ENCODE data around the gene RCSD1. TPM values are rescaled to one million over a fixed set of nuclear protein-coding genes. Genes with fewer than 3 reads are reported as not detected.

RCSD1 gene
- total and polyA plus RNA-seq, 10 of the 15 experiments (the other 5 are each of a cell fraction or from before 2014, with no cell fraction given): 11.4 to 78.3 (median 71.6) TPM

DNA sequence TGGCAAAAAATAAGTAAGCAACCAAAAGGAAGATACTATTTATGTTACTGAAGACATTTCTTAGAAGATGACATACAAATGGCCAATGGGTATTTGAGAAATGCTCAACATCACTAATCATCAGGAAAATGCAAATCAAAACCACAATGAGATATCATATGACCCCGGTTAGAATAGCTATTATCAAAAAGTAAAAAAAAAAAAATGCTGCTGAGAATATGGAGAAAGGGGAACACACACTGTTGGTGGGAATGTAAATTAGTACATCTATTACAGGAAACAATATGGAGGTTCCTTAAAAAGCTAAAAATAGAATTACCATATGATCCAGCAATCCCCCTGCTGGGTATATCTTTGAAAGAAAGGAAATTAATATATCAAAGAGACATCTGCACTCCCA, 42.2 kb upstream of the RCSD1 start:
- ChIA-PET POLR2A (no interaction called here), RAD21 (ENCODE audit: unreplicated experiment) (interaction anchor here (0.7 kb wide), 1 partner anchor 42 kb away, joined by 3 read pairs; no protein-coding TSS in a partner anchor), CTCF (interaction anchor here (1.2 to 1.6 kb wide), 2 partner anchors 12 to 29 kb away, joined by 3 to 5 read pairs; no protein-coding TSS in a partner anchor), SMC1A (ENCODE audit: uncharacterized antibody, unreplicated experiment) (interaction anchor here (0.7 to 1.2 kb wide), 3 partner anchors 100 to 396 kb away, joined by 3 to 5 read pairs (median 3); no protein-coding TSS in a partner anchor)
- Histone ChIP-seq H3K4me2 (ENCODE audit: control insufficient read depth, insufficient read depth) (no peak overlapping the region), H3K9me3 (replicated peaks; ENCODE audit: control insufficient read depth, insufficient read depth, low read length) (no peaks in the 10 kb centered on the region), H3K36me3 (ENCODE audit: control insufficient read depth in 2 of 2, insufficient read depth in 2 of 2, low read length in 1 of 2) (no peaks in the 10 kb centered on the region), H3K4me3 (no peak overlapping the region), H3K79me2 (ENCODE audit: control insufficient read depth, insufficient read depth, low read length) (no peaks in the 10 kb centered on the region), H4K20me1 (ENCODE audit: control insufficient read depth, insufficient read depth) (no peaks in the 10 kb centered on the region), H3K4me1 (ENCODE audit: control insufficient read depth, insufficient read depth, low read length) (no peaks in the 10 kb centered on the region), H3K9ac (ENCODE audit: control insufficient read depth, insufficient read depth, low read length) (no peak overlapping the region), H3K27ac (ENCODE audit: control insufficient read depth, insufficient read depth) (no peak overlapping the region), H2AFZ (ENCODE audit: control insufficient read depth, low read depth, low read length) (no peak overlapping the region), H3K27me3 (replicated peaks in 1 of 2; ENCODE audit: control insufficient read depth in 2 of 2, insufficient read depth in 2 of 2, low read length in 1 of 2) (no peaks in the 10 kb centered on the region)
- 0% methylated on average over 1 of the region's 1 CpG for WGBS (ENCODE audit: insufficient coverage, insufficient replicate concordance, low lambda C conversion rate, missing lambda C conversion rate)
- no peak for DNase-seq (ENCODE audit: low read depth, low spot score)
- intact Hi-C loops (cut with micrococcal nuclease; ENCODE audit: unreplicated experiment): no loop called here
- ATAC-seq: no peak
- TF ChIP-seq HCFC1 (IDR thresholded peaks at IDR 0.05; ENCODE audit: low read length): no peak
- TF ChIP-seq IRF4 (IDR thresholded peaks at IDR 0.05; ENCODE audit: low read depth, low read length): no peak
- no peak for TF ChIP-seq RFX5 (IDR thresholded peaks at IDR 0.05; ENCODE audit: low read depth, low read length)
- FAIRE-seq: no peak
- in situ Hi-C loops (cut with MboI): no loop called here
- BruUV-seq (replicated peaks): no TSS peak

- ChIA-PET SMC1A (ENCODE audit: uncharacterized antibody, unreplicated experiment) (interaction anchor here (0.7 to 1.2 kb wide), 3 partner anchors 99 to 396 kb away, joined by 3 to 5 read pairs (median 3); no protein-coding TSS in a partner anchor), POLR2A (no interaction called here), CTCF (interaction anchor here (1.0 to 1.6 kb wide), 2 partner anchors 12 to 33 kb away, joined by 3 to 5 read pairs; no protein-coding TSS in a partner anchor), RAD21 (ENCODE audit: unreplicated experiment) (no interaction called here)
- no peaks in the 10 kb centered on the region for H3K9me3 ChIP-seq (replicated peaks; ENCODE audit: control insufficient read depth, insufficient read depth, low read length)
- no peak overlapping the region for H3K4me3 ChIP-seq
- in situ Hi-C loops (cut with MboI): no loop called here
- no peaks in the 10 kb centered on the region for H3K4me1 ChIP-seq (ENCODE audit: control insufficient read depth, insufficient read depth, low read length)
- H3K27ac ChIP-seq (ENCODE audit: control insufficient read depth, insufficient read depth): no peak overlapping the region
- FAIRE-seq: no peak
- H3K9ac ChIP-seq (ENCODE audit: control insufficient read depth, insufficient read depth, low read length): no peak overlapping the region
- 96% methylated on average over 2 of the region's 2 CpGs for WGBS (ENCODE audit: insufficient coverage, insufficient replicate concordance, low lambda C conversion rate, missing lambda C conversion rate)
- no TSS peak for BruUV-seq (replicated peaks)
- no peak overlapping the region for H3K4me2 ChIP-seq (ENCODE audit: control insufficient read depth, insufficient read depth)
- no peak for ATAC-seq
- no peaks in the 10 kb centered on the region for H3K79me2 ChIP-seq (ENCODE audit: control insufficient read depth, insufficient read depth, low read length)
- DNase-seq (ENCODE audit: low read depth, low spot score): no peak
- H3K27me3 ChIP-seq (replicated peaks in 1 of 2; ENCODE audit: control insufficient read depth in 2 of 2, insufficient read depth in 2 of 2, low read length in 1 of 2): no peaks in the 10 kb centered on the region
- H2AFZ ChIP-seq (ENCODE audit: control insufficient read depth, low read depth, low read length): no peak overlapping the region
- no peaks in the 10 kb centered on the region for H3K36me3 ChIP-seq (ENCODE audit: control insufficient read depth in 2 of 2, insufficient read depth in 2 of 2, low read length in 1 of 2)
- intact Hi-C loops (cut with micrococcal nuclease; ENCODE audit: unreplicated experiment): no loop called here
- H4K20me1 ChIP-seq (ENCODE audit: control insufficient read depth, insufficient read depth): no peaks in the 10 kb centered on the region
- no peak for TF ChIP-seq BRCA1 (IDR thresholded peaks at IDR 0.05; ENCODE audit: low read depth, low read length)
- TF ChIP-seq, protein P1, sequence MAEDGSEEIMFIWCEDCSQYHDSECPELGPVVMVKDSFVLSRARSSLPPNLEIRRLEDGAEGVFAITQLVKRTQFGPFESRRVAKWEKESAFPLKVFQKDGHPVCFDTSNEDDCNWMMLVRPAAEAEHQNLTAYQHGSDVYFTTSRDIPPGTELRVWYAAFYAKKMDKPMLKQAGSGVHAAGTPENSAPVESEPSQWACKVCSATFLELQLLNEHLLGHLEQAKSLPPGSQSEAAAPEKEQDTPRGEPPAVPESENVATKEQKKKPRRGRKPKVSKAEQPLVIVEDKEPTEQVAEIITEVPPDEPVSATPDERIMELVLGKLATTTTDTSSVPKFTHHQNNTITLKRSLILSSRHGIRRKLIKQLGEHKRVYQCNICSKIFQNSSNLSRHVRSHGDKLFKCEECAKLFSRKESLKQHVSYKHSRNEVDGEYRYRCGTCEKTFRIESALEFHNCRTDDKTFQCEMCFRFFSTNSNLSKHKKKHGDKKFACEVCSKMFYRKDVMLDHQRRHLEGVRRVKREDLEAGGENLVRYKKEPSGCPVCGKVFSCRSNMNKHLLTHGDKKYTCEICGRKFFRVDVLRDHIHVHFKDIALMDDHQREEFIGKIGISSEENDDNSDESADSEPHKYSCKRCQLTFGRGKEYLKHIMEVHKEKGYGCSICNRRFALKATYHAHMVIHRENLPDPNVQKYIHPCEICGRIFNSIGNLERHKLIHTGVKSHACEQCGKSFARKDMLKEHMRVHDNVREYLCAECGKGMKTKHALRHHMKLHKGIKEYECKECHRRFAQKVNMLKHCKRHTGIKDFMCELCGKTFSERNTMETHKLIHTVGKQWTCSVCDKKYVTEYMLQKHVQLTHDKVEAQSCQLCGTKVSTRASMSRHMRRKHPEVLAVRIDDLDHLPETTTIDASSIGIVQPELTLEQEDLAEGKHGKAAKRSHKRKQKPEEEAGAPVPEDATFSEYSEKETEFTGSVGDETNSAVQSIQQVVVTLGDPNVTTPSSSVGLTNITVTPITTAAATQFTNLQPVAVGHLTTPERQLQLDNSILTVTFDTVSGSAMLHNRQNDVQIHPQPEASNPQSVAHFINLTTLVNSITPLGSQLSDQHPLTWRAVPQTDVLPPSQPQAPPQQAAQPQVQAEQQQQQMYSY (CRISPR knock-in tag; IDR thresholded peaks at IDR 0.05): no peak
- TF ChIP-seq, protein P2, sequence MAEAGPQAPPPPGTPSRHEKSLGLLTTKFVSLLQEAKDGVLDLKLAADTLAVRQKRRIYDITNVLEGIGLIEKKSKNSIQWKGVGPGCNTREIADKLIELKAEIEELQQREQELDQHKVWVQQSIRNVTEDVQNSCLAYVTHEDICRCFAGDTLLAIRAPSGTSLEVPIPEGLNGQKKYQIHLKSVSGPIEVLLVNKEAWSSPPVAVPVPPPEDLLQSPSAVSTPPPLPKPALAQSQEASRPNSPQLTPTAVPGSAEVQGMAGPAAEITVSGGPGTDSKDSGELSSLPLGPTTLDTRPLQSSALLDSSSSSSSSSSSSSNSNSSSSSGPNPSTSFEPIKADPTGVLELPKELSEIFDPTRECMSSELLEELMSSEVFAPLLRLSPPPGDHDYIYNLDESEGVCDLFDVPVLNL (IDR thresholded peaks at IDR 0.05; ENCODE audit: low read depth, low read length): no peak
- no peak for TF ChIP-seq BCLAF1 (IDR thresholded peaks at IDR 0.05)
- TF ChIP-seq JUNB (IDR thresholded peaks at IDR 0.05): no peak
- no peak for TF ChIP-seq EZH2 (IDR thresholded peaks at IDR 0.05; ENCODE audit: borderline replicate concordance, control insufficient read depth, low read depth, low read length)
- no peak for TF ChIP-seq GABPA (IDR thresholded peaks at IDR 0.05; ENCODE audit: low read depth)
Measured at GRCh38 chr1:167588361-167588760, 41.7 kb upstream of the RCSD1 start.

All from GM12878 (cell line).